Measurements from ENCODE around the gene FXYD7. TPM values are rescaled to one million over a fixed set of nuclear protein-coding genes. Genes with fewer than 3 reads are reported as not detected.
"Not testable (repeated sequence)": the region's sequence is repeated elsewhere in the genome, so short reads cannot be mapped to it uniquely, and the experiment has no call there.

The FXYD7 gene
- total RNA-seq, 2 experiments from 2014 or later: 4.1 to 5.2 TPM

DNA sequence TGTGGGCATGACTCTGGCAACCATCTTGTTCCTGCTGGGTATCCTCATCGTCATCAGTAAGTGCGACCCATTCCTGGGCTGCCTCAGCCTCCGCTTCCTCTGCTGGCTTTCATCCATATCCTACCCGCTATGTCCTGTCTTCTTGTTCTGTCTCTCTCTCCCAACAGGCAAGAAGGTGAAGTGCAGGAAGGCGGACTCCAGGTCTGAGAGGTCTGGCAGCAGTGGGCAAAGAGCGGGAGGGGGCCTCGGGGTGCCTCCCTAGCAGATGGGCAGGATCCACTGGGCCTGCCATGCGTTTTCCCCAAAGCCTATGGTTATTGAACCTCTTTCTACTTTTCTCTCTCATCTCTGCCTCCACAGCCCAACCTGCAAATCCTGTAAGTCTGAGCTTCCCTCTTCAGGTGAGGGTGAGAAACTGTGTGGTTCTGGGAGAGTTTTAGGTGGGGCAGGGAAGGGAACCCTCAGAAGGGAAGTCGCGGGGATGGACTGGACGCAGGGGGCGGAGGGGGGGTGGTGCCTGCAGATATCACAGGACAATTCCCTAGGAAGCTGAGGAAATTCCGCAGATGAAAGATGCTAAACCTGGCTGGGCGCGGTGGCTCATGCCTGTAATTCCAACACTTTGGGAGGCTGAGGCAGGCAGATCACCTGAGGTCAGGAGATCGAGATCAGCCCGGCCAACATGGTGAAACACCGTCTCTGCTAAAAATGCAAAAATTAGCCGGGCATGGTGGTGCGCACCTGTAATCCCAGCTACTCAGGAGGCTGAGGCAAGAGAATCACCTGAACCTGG, 8.4 kb downstream of the FXYD7 start:
- Mint-ChIP-seq H3K9me3 (ENCODE audit: insufficient read depth) (no peaks in the 10 kb centered on the region), H3K36me3 (ENCODE audit: low read depth) (peaks cover 22% of the 10 kb centered on the region), H3K27ac (no peak overlapping the region), H3K4me1 (ENCODE audit: low read depth) (peaks cover 29% of the 10 kb centered on the region), H3K27me3 (ENCODE audit: low read depth) (peaks cover 7% of the 10 kb centered on the region), H3K4me3 (no peak overlapping the region)
- POLR2A ChIA-PET: no interaction called here
- CTCF ChIA-PET: interaction anchor here (1.0 to 3.8 kb wide), 2 partner anchors 9 to 107 kb away, joined by 3 to 67 read pairs; partner anchors contain the start of gene FXYD7
- no peak for ATAC-seq
- DNase-seq: no peak

GRCh38 chr19:35153129-35153522, 10.1 kb downstream of the FXYD7 start:
- H3K27ac Mint-ChIP-seq: peak overlapping the region; percentile 26

DNA sequence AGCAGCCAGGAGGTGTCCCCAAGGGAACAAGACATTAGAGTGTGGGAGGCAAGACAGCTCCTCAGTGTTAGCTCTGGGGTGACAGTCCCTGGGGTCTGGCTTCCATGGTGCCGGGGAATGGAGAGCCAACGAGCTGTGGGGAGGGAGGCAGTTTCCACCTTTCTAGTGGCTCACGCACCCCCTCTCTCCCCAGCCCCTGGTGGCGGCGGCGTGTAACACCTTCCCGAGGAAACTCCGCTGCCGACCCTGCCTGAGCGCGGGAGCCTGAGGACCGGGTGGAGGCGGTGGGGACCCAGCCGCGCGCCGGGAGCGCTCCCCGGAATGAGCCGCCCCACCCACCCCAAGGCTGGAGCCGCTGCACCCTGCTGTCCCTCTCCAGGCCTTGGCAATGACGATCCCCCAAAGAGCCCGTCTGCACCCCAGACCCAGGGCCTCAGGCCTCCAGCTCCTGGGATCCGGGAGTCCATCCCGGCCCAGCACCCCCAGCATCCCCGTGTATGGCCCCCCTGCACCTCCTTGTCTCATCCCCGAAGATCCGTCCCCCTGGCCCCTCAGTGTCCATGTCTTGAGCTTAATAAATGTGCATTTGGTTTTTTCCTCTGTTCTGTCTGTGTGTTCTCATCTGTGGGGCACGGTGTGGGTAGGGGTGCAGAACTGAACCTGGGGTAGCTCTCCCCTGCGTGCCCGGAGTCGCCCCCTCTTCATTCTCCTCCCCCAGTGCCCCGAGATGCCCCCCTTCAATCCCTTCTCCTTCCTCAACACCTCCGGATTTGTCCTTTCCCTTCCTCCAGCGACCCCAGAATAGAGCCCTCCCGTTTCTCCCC, 10.9 kb downstream of the FXYD7 start:
- CTCF ChIA-PET: interaction anchor here (0.6 to 3.8 kb wide), 20 partner anchors 9 to 332 kb away, joined by 3 to 67 read pairs (median 6); partner anchors contain the start of genes FXYD7 and LGI4
- peaks cover 7% of the 10 kb centered on the region for H3K27me3 Mint-ChIP-seq (ENCODE audit: low read depth)

More at GRCh38 chr19:35153129-35153522, 10.1 kb downstream of the FXYD7 start:
- not testable (repeated sequence) for H3K9me3 Mint-ChIP-seq (ENCODE audit: insufficient read depth); H3K27me3 Mint-ChIP-seq (ENCODE audit: low read depth); ATAC-seq; DNase-seq
- Mint-ChIP-seq H3K4me1 (ENCODE audit: low read depth) (peaks cover 42% of the 10 kb centered on the region), H3K4me3 (peak overlapping the region; percentile 97), H3K36me3 (ENCODE audit: low read depth) (peaks cover 39% of the 10 kb centered on the region)
- CTCF ChIA-PET: interaction anchor here (1.0 to 3.8 kb wide), 10 partner anchors 8 to 333 kb away, joined by 3 to 67 read pairs (median 7); partner anchors contain the start of gene FXYD7
- POLR2A ChIA-PET: interaction anchor here (1.5 to 2.2 kb wide), 5 partner anchors 14 to 116 kb away, joined by 5 to 18 read pairs (median 11); partner anchors contain the start of gene USF2

DNA sequence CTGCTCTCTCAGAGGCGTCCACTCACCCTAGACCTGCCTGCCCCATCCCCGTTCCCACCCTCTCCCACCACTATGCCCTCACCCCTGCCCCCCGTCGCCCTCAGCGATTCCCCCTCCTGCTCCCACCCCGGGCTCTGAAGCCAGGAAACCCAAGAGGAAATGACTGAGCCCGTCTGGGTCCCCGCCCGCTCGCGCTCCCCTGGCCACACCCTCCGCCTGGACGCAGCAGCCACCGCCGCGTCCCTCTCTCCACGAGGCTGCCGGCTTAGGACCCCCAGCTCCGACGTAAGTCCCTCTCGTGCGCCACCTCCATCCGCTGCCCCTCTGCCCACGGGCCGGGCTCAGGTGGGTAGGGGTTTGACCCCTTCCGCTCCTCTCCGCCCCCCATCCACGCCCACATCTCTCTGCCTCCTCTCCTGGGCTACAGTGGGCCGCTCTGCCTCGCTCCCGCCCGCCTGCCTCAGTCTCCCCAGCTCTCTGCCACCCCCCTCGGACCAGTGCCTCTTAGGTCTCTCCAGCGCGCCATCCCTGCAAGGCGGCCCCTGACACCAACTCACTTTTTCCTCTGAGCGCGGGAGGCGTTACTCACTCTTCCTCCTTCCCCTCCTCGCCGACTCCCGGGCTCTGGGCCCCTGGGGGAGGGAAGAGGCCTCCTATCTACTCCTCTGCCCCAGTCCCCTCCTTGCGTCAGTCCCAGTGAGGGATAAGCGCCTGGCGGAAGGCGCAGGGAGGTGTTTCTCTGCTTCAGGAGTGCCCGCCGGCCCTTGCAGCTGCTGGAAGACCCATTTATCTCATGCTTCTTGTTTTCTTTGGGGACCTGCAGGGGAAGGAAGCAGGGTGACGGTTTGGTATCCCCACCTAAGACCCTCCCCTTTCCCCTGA, 11.7 kb downstream of the FXYD7 start, which contains the start of gene FXYD5:
Gene FXYD5, plus strand, starts transcription at position 211 of the 882 bp plus-strand sequence. CDS start 816 bp downstream, outside the sequence.
- peaks cover 55% of the 10 kb centered on the region for H3K36me3 Mint-ChIP-seq (ENCODE audit: low read depth)
- no peaks in the 10 kb centered on the region for H3K9me3 Mint-ChIP-seq (ENCODE audit: insufficient read depth)

More for the DNA sequence above, 10.9 kb downstream of the FXYD7 start:
- peak; percentile 78 for DNase-seq
- H3K36me3 Mint-ChIP-seq (ENCODE audit: low read depth): peaks cover 47% of the 10 kb centered on the region
- H3K9me3 Mint-ChIP-seq (ENCODE audit: insufficient read depth): no peaks in the 10 kb centered on the region
- POLR2A ChIA-PET: interaction anchor here (0.6 to 2.2 kb wide), 16 partner anchors 9 to 678 kb away, joined by 3 to 18 read pairs (median 4); partner anchors contain the start of gene USF2
- ATAC-seq: peak; percentile 66
- H3K27ac Mint-ChIP-seq: peak overlapping the region; percentile 96
- H3K4me3 Mint-ChIP-seq: peak overlapping the region; percentile 97
- peaks cover 45% of the 10 kb centered on the region for H3K4me1 Mint-ChIP-seq (ENCODE audit: low read depth)

GRCh38 chr19:35155441-35155840, 12.4 kb downstream of the FXYD7 start:
- CTCF ChIA-PET: no interaction called here
- Mint-ChIP-seq H3K4me3 (peak overlapping the region; percentile 97), H3K27me3 (ENCODE audit: low read depth) (peaks cover 7% of the 10 kb centered on the region), H3K4me1 (ENCODE audit: low read depth) (peaks cover 52% of the 10 kb centered on the region), H3K27ac (peak overlapping the region; percentile 96), H3K36me3 (ENCODE audit: low read depth) (peaks cover 61% of the 10 kb centered on the region), H3K9me3 (ENCODE audit: insufficient read depth) (no peaks in the 10 kb centered on the region)
- ATAC-seq (peak; percentile 44), DNase-seq (peak; percentile 41)
- POLR2A ChIA-PET: interaction anchor here (1.2 to 2.2 kb wide), 2 partner anchors 12 to 83 kb away, joined by 3 to 18 read pairs; no protein-coding TSS in a partner anchor

More for the DNA sequence above, 11.7 kb downstream of the FXYD7 start, which contains the start of gene FXYD5:
- DNase-seq (peak; percentile 77), ATAC-seq (peak; percentile 77)
- peaks cover 51% of the 10 kb centered on the region for H3K4me1 Mint-ChIP-seq (ENCODE audit: low read depth)
- ChIA-PET POLR2A (interaction anchor here (0.6 to 2.2 kb wide), 12 partner anchors 8 to 114 kb away, joined by 3 to 18 read pairs (median 5); partner anchors contain the start of gene USF2), CTCF (interaction anchor here (0.6 to 3.8 kb wide), 18 partner anchors 8 to 331 kb away, joined by 3 to 67 read pairs (median 6); partner anchors contain the start of genes FXYD7 and LGI4)
- H3K27ac Mint-ChIP-seq: peak within 1 kb of the TSS; percentile 96
- H3K27me3 Mint-ChIP-seq (ENCODE audit: low read depth): peaks cover 7% of the 10 kb centered on the region
- peak within 1 kb of the TSS; percentile 97 for H3K4me3 Mint-ChIP-seq

GRCh38 chr19:35155981-35156672, 13.1 kb downstream of the FXYD7 start:
- CTCF ChIA-PET: interaction anchor here (0.9 kb wide), 1 partner anchor 15 kb away, joined by 3 read pairs; no protein-coding TSS in a partner anchor
- peaks cover 68% of the 10 kb centered on the region for H3K36me3 Mint-ChIP-seq (ENCODE audit: low read depth)
- H3K4me1 Mint-ChIP-seq (ENCODE audit: low read depth): peaks cover 51% of the 10 kb centered on the region

DNA sequence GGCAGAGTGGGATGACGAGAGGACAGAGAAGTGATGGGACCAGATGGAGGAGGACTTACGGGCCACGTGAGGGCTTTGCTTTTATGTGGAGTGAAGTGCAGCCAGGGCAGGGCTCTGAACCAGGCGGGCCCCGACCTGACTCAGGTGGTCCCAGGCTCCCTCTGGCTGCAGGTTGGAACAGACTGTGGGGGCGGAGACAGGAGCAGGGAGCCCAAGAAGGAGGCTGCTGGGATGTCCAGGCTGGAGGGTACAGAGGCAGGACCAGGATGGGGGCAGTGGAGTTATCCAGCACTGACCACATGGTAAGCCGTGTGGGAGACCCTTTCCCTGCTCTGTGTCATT, 13.6 kb downstream of the FXYD7 start:
- Mint-ChIP-seq H3K36me3 (ENCODE audit: low read depth) (peaks cover 73% of the 10 kb centered on the region), H3K27me3 (ENCODE audit: low read depth) (peaks cover 5% of the 10 kb centered on the region), H3K4me1 (ENCODE audit: low read depth) (peaks cover 51% of the 10 kb centered on the region), H3K4me3 (peak overlapping the region; percentile 97), H3K9me3 (ENCODE audit: insufficient read depth) (peaks cover 4% of the 10 kb centered on the region), H3K27ac (peak overlapping the region; percentile 96)
- ATAC-seq (no peak), DNase-seq (no peak)
- CTCF ChIA-PET: interaction anchor here (0.9 kb wide), 1 partner anchor 15 kb away, joined by 3 read pairs; no protein-coding TSS in a partner anchor
- POLR2A ChIA-PET: interaction anchor here (0.6 kb wide), 1 partner anchor 55 kb away, joined by 4 read pairs; no protein-coding TSS in a partner anchor

More at GRCh38 chr19:35155981-35156672, 13.1 kb downstream of the FXYD7 start:
- DNase-seq (no peak), ATAC-seq (no peak)
- Mint-ChIP-seq H3K27ac (peak overlapping the region; percentile 96), H3K9me3 (ENCODE audit: insufficient read depth) (peaks cover under 1% of the 10 kb centered on the region), H3K27me3 (ENCODE audit: low read depth) (peaks cover 7% of the 10 kb centered on the region), H3K4me3 (peak overlapping the region; percentile 97)
- POLR2A ChIA-PET: interaction anchor here (0.6 kb wide), 1 partner anchor 56 kb away, joined by 4 read pairs; no protein-coding TSS in a partner anchor

DNA sequence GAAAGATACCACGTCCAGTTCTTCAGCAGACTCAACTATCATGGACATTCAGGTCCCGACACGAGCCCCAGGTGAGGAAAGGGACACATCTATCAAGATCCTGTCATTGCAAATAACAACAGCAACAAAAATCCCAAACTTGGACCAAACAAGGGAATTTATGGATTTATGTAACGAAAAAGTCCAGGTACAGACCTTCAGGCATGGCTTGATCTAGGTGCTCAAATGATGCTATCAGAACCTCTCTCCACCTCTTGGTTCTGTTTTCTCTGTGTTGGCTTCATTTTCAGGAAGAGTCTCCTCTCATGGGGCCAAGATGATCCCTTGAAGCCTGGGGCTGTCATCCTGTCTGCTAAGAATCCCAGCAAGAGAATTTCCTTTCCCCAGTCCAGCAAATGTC, 14.4 kb downstream of the FXYD7 start:
- ChIA-PET CTCF (no interaction called here), POLR2A (interaction anchor here (0.9 kb wide), 1 partner anchor 22 kb away, joined by 3 read pairs; no protein-coding TSS in a partner anchor)
- Mint-ChIP-seq H3K4me3 (peak overlapping the region; percentile 36), H3K36me3 (ENCODE audit: low read depth) (peaks cover 81% of the 10 kb centered on the region), H3K4me1 (ENCODE audit: low read depth) (peaks cover 51% of the 10 kb centered on the region), H3K27me3 (ENCODE audit: low read depth) (peaks cover 2% of the 10 kb centered on the region), H3K9me3 (ENCODE audit: insufficient read depth) (peaks cover 9% of the 10 kb centered on the region), H3K27ac (peak overlapping the region; percentile 96)
- DNase-seq (no peak), ATAC-seq (no peak)

DNA sequence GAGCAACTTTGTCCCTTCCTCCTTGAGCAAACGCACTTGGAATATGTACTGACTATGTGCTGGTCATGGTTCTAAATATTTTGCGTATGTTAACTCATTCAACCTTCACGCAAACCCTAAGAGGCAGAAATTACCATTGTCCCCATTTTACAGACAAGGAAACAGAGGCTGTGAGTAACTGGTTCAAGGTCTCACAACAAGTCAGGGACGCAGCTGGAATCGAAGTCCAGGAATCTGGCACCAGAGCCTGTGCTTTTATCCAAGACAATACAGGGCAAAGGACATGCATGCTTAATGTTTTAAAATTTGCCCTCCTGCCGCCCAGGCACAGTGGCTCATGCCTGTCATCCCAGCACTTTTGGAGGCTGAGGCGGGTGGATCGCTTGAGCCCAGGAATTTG, 16.6 kb downstream of the FXYD7 start:
- DNase-seq (no peak), ATAC-seq (no peak)
- no peaks in the 10 kb centered on the region for H3K27me3 Mint-ChIP-seq (ENCODE audit: low read depth)
- POLR2A ChIA-PET: interaction anchor here (0.8 kb wide), 1 partner anchor 46 kb away, joined by 3 read pairs; no protein-coding TSS in a partner anchor
- CTCF ChIA-PET: interaction anchor here (1.4 kb wide), 1 partner anchor 18 kb away, joined by 3 read pairs; no protein-coding TSS in a partner anchor
- no peak overlapping the region for H3K27ac Mint-ChIP-seq
- peaks cover 42% of the 10 kb centered on the region for H3K4me1 Mint-ChIP-seq (ENCODE audit: low read depth)
- peaks cover 99% of the 10 kb centered on the region for H3K36me3 Mint-ChIP-seq (ENCODE audit: low read depth)
- H3K4me3 Mint-ChIP-seq: no peak overlapping the region
- peaks cover 18% of the 10 kb centered on the region for H3K9me3 Mint-ChIP-seq (ENCODE audit: insufficient read depth)

Measured in activated CD8-positive, alpha-beta T cell treated with anti-CD3 and anti-CD28 coated beads, Interleukin-2, amount 10 ng/mL, durations not matched to agents 7 days and 5 days (primary cell).